Esophagus muscularis mucosa (tissue), 4 donors: ENCODE data around the gene EIF4A2. TPM values are rescaled to one million over a fixed set of nuclear protein-coding genes. Genes with fewer than 3 reads are reported as not detected.

Experiments
- DNase-seq: peaks from one replicate; pipeline ENCODE4 v3.0.0-alpha.2; 2017; ENCODE audit errors: extremely low spot score
- H3K27ac ChIP-seq, 4 donors: fragments of 200-600 bp; sonication (generic); replicated peaks in 1 of 4; 1 replicate in 3 of 4; 2 replicates in 1 of 4; pipeline ENCODE4 v1.5.1; 2016 to 2019; ENCODE audit warnings: mild to moderate bottlenecking in 1 of 4
- H3K27me3 ChIP-seq, 4 donors: fragments of 200-600 bp; sonication (generic); one replicate each; pipeline versions ENCODE4 v1.5.1 to v1.6.0; 2016 to 2019
- H3K36me3 ChIP-seq, 4 donors: fragments of 200-600 bp; sonication (generic); one replicate each; pipeline ENCODE4 v1.5.1; 2016 to 2019
- H3K4me1 ChIP-seq, 4 donors: fragments of 200-600 bp; sonication (generic); one replicate each; pipeline ENCODE4 v1.5.1; 2016 to 2019
- H3K4me3 ChIP-seq, 4 donors: fragments of 200-600 bp; sonication (generic); 1 replicate in 2 of 4; 2 replicates in 2 of 4; pipeline ENCODE4 v1.5.1; 2016 to 2019; ENCODE audit warnings: mild to moderate bottlenecking in 4 of 4, moderate library complexity in 1 of 4
- H3K9me3 ChIP-seq, 4 donors: fragments of 200-600 bp; sonication (generic); 1 replicate in 3 of 4; 2 replicates in 1 of 4; pipeline ENCODE4 v1.5.1; 2016 to 2019
- EP300 ChIP-seq: sonication (generic); formaldehyde crosslinking; IDR thresholded peaks from one replicate; pipeline ENCODE4 v1.6.1; 2017; ENCODE audit warnings: antibody characterized with exemption
- POLR2A ChIP-seq: fragments of 450-650 bp; IDR thresholded peaks from one replicate; pipeline ENCODE4 v1.6.1; 2017; ENCODE audit warnings: antibody characterized with exemption, moderate library complexity, mild to moderate bottlenecking, low read depth
- POLR2AphosphoS5 ChIP-seq, 2 donors: sonication (generic); formaldehyde crosslinking; IDR thresholded peaks; one replicate each; pipeline ENCODE4 v1.6.1; 2017; ENCODE audit warnings: antibody characterized with exemption in 2 of 2
- WGBS: methylation state at CpG from one replicate; pipeline ENCODE4 v1.1.5; 2018; 5-methylcytosine and 5-hydroxymethylcytosine counted together
- intact Hi-C: fragments of 100-400 bp; cut with DNase I; formaldehyde crosslinking; loops from one replicate; pipeline ENCODE4 v1.15.1; 2023
- total RNA-seq, 4 donors: library from RNA; depleted of rRNA; stranded (reverse); fragments of >200 nt; gene quantifications; one replicate each; pipeline versions ENCODE4 v1.1.0 to v1.2.1, GENCODE V29; 2016
- TF ChIP-seq, protein P1 (sequence below), 3 experiments: fragments of 200-600 bp in 2 of 3; fragments of 450-650 bp in 1 of 3; sonication (generic) in 2 of 3; IDR thresholded peaks; one replicate each; pipeline ENCODE4 v1.5.1; 2017 to 2019; ENCODE audit warnings: antibody characterized with exemption in 3 of 3, mild to moderate bottlenecking in 2 of 3, moderate library complexity in 1 of 3

Gene EIF4A2
- total RNA-seq, 4 donors from 2014 or later = 312 to 516 (median 413) TPM

DNA sequence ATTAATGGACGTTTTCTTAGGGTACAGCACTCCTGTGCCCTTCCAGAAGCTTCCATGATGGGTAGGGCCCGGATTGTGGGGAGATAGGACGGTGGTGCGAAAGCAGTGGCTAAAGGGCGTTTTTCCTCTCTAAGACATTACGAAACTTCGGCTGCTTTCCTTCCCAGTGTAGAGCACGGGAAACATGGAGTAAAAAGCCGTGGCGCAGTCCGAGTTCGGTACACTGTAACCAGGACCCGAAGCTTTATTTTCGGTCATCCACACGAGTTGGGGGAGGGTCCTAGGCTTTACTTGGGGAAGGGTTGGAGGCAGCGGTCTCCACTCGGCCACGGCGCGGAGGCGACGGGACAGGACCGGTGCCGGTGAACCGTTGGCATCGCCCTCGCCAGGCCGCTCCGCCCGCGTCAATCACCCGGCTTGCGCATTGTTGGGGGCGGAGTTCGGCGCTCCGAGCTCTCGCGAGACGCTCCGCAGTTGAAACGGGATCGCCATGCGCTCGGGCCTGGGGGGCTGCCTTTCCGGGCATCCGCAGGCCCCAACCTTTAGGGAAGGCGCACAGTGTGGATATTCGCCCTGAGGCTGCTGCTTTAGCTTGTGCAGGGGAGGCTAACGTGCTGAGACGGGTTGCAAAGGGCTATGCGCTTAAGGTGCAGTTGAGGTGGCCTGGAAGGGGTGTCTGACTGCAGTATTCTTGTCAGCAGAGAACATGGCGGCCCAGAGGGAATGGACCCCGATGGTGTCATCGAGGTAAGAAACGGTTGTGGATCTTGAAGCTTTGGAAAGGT, 546 bp downstream of the EIF4A2 start:
- H3K4me1 ChIP-seq = peaks cover 41 to 54% (median 49%) of the 10 kb centered on the region in 4 donors
- peaks cover 36 to 49% (median 47%) of the 10 kb centered on the region in 4 donors for H3K36me3 ChIP-seq
- peak; percentile 74 for TF ChIP-seq POLR2A
- TF ChIP-seq, protein P1, sequence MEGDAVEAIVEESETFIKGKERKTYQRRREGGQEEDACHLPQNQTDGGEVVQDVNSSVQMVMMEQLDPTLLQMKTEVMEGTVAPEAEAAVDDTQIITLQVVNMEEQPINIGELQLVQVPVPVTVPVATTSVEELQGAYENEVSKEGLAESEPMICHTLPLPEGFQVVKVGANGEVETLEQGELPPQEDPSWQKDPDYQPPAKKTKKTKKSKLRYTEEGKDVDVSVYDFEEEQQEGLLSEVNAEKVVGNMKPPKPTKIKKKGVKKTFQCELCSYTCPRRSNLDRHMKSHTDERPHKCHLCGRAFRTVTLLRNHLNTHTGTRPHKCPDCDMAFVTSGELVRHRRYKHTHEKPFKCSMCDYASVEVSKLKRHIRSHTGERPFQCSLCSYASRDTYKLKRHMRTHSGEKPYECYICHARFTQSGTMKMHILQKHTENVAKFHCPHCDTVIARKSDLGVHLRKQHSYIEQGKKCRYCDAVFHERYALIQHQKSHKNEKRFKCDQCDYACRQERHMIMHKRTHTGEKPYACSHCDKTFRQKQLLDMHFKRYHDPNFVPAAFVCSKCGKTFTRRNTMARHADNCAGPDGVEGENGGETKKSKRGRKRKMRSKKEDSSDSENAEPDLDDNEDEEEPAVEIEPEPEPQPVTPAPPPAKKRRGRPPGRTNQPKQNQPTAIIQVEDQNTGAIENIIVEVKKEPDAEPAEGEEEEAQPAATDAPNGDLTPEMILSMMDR (IDR thresholded peaks at IDR 0.05) = no peak
- peak; percentile 84 to 98 for TF ChIP-seq POLR2AphosphoS5 (IDR thresholded peaks at IDR 0.05)
- TF ChIP-seq EP300 = no peak
- H3K27me3 ChIP-seq = peaks cover 0 to 5% (median 0%) of the 10 kb centered on the region in 4 donors
- DNase-seq = peak; percentile 94
- H3K4me3 ChIP-seq = peak overlapping the region; percentile 81 to 91 (median 86)
- no peaks in the 10 kb centered on the region for H3K9me3 ChIP-seq
- intact Hi-C loops = no loop called here
- peak overlapping the region; percentile 96 to 100 (median 97) for H3K27ac ChIP-seq
- 0% methylated on average over 29 of the region's 56 CpGs for WGBS

DNA sequence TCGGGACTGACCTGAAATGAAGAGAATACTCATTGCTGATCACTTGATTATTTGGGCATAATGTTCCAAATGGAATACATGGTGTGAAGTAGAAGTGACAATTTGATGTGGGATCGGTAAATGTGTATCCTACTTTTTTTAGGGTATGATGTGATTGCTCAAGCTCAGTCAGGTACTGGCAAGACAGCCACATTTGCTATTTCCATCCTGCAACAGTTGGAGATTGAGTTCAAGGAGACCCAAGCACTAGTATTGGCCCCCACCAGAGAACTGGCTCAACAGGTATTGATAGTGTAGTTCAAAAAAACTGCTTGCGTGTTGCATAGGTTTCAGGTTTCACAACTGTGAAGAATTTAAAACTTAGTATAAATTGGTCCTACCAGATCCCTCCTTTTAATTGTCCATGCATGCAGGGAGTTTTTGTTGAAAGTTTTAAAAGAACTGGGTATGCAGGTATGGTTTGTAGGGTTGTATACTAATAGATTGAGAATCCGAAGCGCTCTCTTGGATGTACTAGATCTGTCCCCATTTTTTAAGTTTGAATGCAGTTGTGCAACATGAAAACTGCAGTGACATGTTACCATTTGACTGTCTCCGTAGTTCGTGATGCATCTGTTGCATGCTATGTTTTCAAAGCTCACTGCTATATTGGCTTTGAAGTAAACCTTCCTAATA, 1.6 kb downstream of the EIF4A2 start:
- Histone ChIP-seq H3K27me3 (no peaks in the 10 kb centered on the region), H3K4me3 (peak overlapping the region; percentile 81 to 91 (median 86)), H3K9me3 (no peaks in the 10 kb centered on the region), H3K4me1 (peaks cover 42 to 61% (median 53%) of the 10 kb centered on the region in 4 donors), H3K36me3 (peaks cover 46 to 59% (median 58%) of the 10 kb centered on the region in 4 donors), H3K27ac (peak overlapping the region; percentile 96 to 100 (median 97))
- intact Hi-C loops = no loop called here
- WGBS = 8% methylated on average over 7 of the region's 7 CpGs
- no peak for DNase-seq
- TF ChIP-seq, protein P1 (IDR thresholded peaks at IDR 0.05) = no peak
- no peak for TF ChIP-seq EP300
- no peak for TF ChIP-seq POLR2A
- TF ChIP-seq POLR2AphosphoS5 (IDR thresholded peaks at IDR 0.05) = no peak

GRCh38 chr3:186785495-186786018, 2.2 kb downstream of the EIF4A2 start:
- no peak for DNase-seq
- WGBS = 20% methylated on average over 7 of the region's 7 CpGs
- Histone ChIP-seq H3K9me3 (no peaks in the 10 kb centered on the region), H3K4me1 (peaks cover 42 to 61% (median 57%) of the 10 kb centered on the region in 4 donors), H3K4me3 (peak overlapping the region; percentile 81 to 91 (median 86)), H3K27ac (no peak overlapping the region), H3K36me3 (peaks cover 52 to 65% (median 62%) of the 10 kb centered on the region in 4 donors), H3K27me3 (no peaks in the 10 kb centered on the region)
- TF ChIP-seq POLR2AphosphoS5 (IDR thresholded peaks at IDR 0.05) (no peak), POLR2A (no peak), EP300 (no peak)
- TF ChIP-seq, protein P1 (IDR thresholded peaks at IDR 0.05) = no peak
- intact Hi-C loops = no loop called here

- peaks cover 53 to 76% (median 64%) of the 10 kb centered on the region in 4 donors for H3K36me3 ChIP-seq
- H3K4me1 ChIP-seq = peaks cover 42 to 61% (median 57%) of the 10 kb centered on the region in 4 donors
Measured at GRCh38 chr3:186786922-186787321, 3.5 kb downstream of the EIF4A2 start.

More at GRCh38 chr3:186786922-186787321, 3.5 kb downstream of the EIF4A2 start:
- H3K27ac ChIP-seq = peak overlapping the region in 2 of 4 donors; percentile 2 to 8
- H3K4me3 ChIP-seq = peak overlapping the region in 1 of 4 donors; percentile 91
- intact Hi-C loops = no loop called here
- no peaks in the 10 kb centered on the region for H3K27me3 ChIP-seq
- H3K9me3 ChIP-seq = no peaks in the 10 kb centered on the region
- no peak for TF ChIP-seq POLR2A
- no peak for TF ChIP-seq EP300
- TF ChIP-seq POLR2AphosphoS5 (IDR thresholded peaks at IDR 0.05) = no peak
- TF ChIP-seq, protein P1 (IDR thresholded peaks at IDR 0.05) = no peak
- WGBS = 60% methylated on average over 3 of the region's 3 CpGs
- DNase-seq = no peak
